ENCODE results near the gene PTGDS. TPM values are rescaled to one million over a fixed set of nuclear protein-coding genes. Genes with fewer than 3 reads are reported as not detected.

Gene PTGDS
- total RNA-seq, 1 donor from 2014 or later, result 0.26 TPM

DNA sequence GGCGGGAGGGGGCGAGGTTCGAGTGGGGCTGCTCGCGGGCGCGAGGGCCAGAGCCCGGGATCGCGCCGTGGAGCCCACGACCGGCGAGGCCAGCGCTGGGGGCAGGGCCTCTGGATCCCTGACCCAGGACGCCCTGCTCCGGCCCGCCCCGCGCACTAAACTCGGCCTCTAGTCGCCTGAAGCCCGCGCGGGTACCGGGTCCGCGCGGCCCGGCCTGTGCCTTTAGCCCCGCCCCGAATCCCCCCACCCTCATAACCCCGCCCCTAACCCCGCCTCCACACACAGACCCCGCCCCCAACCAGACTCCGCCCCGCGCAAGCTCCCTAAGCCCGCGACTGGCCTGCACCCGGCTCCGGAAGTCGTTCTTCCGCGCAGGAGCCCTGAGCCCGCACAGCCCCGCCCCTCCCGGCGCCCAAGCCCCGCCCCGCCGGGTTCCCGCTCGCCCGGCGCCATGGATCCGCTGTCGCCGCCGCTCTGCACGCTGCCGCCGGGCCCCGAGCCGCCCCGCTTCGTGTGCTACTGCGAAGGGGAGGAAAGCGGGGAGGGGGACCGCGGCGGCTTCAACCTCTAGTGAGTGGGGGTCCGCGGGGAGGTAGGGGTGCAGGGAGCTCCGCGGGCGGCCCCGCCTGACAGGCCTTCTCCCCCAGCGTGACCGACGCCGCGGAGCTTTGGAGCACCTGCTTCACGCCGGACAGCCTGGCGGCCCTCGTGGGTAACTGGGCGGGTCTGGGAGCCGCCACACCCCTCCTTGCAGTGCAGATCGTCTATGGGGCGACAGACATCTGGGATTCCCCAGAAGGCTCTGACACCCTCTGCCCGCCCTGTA, 14.9 kb downstream of the PTGDS start, which contains the start of gene PAXX:
Gene PAXX, plus strand, starts transcription at position 430 of the 826 bp plus-strand sequence. Its CDS starts 22 bp downstream, at position 452.
- TF ChIP-seq, protein P1, sequence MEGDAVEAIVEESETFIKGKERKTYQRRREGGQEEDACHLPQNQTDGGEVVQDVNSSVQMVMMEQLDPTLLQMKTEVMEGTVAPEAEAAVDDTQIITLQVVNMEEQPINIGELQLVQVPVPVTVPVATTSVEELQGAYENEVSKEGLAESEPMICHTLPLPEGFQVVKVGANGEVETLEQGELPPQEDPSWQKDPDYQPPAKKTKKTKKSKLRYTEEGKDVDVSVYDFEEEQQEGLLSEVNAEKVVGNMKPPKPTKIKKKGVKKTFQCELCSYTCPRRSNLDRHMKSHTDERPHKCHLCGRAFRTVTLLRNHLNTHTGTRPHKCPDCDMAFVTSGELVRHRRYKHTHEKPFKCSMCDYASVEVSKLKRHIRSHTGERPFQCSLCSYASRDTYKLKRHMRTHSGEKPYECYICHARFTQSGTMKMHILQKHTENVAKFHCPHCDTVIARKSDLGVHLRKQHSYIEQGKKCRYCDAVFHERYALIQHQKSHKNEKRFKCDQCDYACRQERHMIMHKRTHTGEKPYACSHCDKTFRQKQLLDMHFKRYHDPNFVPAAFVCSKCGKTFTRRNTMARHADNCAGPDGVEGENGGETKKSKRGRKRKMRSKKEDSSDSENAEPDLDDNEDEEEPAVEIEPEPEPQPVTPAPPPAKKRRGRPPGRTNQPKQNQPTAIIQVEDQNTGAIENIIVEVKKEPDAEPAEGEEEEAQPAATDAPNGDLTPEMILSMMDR (IDR thresholded peaks at IDR 0.05; ENCODE audit: insufficient read depth, low read length, severe bottlenecking), result no peak
- H3K4me3 ChIP-seq (ENCODE audit: low read depth, low read length), result peak within 1 kb of the TSS; percentile 62
- H3K27me3 ChIP-seq (ENCODE audit: control insufficient read depth, insufficient read depth, low read length), result no peaks in the 10 kb centered on the region
- peaks cover 2% of the 10 kb centered on the region for H3K36me3 ChIP-seq (ENCODE audit: control insufficient read depth, insufficient read depth, low read length)
- FAIRE-seq (no peak), DNase-seq (ENCODE audit: low read depth) (peak; percentile 66)

DNA sequence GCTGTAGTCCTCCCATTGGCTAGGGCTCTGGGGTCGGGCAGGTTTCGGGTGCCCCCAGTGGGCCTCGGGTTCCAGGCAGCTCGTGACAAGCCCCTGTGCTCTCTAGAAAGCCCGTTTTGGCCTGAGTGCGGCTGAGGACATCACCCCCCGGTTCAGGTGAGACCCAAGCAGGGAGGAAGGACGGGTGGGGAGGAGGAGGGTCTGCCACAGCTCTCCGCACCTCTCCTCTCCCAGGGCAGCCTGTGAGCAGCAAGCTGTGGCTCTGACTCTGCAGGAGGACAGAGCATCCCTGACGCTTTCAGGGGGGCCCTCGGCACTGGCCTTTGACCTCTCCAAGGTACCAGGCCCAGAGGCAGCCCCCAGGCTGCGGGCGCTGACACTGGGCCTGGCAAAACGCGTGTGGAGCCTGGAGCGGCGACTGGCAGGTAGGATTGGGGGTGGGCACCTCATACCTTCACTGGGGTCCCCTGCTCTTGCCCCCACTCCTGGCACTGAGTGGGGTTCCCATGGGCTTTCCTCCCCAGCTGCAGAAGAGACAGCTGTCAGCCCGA, 15.6 kb downstream of the PTGDS start:
- no peak for FAIRE-seq
- TF ChIP-seq, protein P1 (IDR thresholded peaks at IDR 0.05; ENCODE audit: insufficient read depth, low read length, severe bottlenecking), result no peak
- H3K27me3 ChIP-seq (ENCODE audit: control insufficient read depth, insufficient read depth, low read length), result no peaks in the 10 kb centered on the region

DNA sequence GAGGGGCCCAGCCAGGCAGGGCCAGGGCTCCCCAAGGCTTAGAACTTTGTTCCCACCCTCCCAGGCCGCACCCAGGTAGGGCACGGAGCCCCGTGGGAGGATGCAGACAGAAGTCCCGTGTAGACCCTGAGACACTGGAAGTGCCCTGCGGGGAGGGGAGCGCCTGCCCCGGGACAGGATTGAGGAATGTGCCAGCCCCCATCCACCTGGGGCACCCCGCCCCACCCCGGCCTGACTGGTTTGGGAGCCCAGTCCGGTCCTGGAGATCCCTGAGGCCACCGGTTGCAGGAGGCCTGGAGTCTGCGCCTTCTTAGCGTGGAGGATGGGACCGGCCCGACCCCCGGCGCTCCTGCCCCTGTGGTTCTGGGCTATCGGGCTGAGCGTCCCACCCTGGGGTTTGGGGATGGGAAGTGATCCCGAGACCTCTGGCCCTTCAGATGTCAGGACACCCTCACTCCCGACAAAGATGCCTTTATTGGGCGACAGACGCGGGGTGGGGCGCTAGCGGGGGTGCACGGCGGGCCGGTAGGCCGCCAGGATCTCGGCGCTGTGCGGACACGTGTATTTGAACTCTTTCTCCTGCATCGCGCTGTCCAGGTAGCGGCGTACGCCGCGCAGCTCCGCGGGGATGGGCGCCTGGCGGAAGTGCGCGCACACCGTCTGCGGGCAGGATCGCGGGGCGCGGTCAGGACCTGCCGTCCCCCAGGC, 17.0 kb downstream of the PTGDS start:
- FAIRE-seq (no peak), DNase-seq (ENCODE audit: low read depth) (no peak)
- TF ChIP-seq, protein P1 (IDR thresholded peaks at IDR 0.05; ENCODE audit: insufficient read depth, low read length, severe bottlenecking), result no peak
- no peak overlapping the region for H3K4me3 ChIP-seq (ENCODE audit: low read depth, low read length)
- peaks cover 2% of the 10 kb centered on the region for H3K36me3 ChIP-seq (ENCODE audit: control insufficient read depth, insufficient read depth, low read length)
- no peaks in the 10 kb centered on the region for H3K27me3 ChIP-seq (ENCODE audit: control insufficient read depth, insufficient read depth, low read length)

More for the DNA sequence above, 15.6 kb downstream of the PTGDS start:
- Histone ChIP-seq H3K36me3 (ENCODE audit: control insufficient read depth, insufficient read depth, low read length) (peaks cover 2% of the 10 kb centered on the region), H3K4me3 (ENCODE audit: low read depth, low read length) (peak overlapping the region; percentile 62)
- DNase-seq (ENCODE audit: low read depth), result no peak

DNA sequence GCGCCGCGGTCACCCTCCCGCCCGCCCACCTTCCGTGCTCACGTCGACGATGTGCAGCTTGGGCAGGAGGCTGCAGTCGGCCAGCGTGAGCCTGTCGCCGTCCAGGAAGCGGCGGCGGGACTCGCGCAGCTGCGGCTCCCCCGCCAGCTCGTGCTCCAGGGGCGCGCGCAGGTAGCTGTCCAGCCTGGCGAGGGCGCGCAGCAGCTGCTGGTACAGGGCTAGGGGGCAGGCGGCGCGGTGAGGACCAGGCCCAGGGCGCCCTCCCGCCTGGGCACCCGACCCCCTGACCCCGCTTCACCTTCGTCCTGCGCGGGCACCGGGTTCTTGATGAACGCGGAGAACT, 17.6 kb downstream of the PTGDS start:
- H3K4me3 ChIP-seq (ENCODE audit: low read depth, low read length), result no peak overlapping the region
- TF ChIP-seq, protein P1 (IDR thresholded peaks at IDR 0.05; ENCODE audit: insufficient read depth, low read length, severe bottlenecking), result no peak
- no peak for FAIRE-seq

DNA sequence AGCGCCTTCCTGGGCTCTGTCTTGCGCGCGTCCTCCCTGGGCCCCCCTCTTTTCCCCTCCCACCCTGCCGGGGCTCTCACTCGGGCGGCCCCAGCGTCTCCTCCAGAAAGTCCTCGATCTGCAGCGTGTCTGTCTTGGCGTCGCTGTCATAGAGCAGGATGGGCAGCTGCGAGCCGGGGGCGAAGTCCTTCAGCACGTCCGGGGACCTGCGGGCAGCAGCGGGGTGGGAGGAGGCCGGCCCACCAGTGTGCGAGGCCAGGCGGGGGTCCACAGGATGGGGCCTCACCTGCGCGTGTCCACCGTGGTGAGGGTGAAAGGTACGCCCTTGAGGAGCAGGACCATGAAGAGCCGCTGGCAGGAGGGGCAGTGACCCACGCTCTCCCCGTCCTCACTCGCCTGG, 18.1 kb downstream of the PTGDS start:
- no peak for FAIRE-seq
- TF ChIP-seq, protein P1 (IDR thresholded peaks at IDR 0.05; ENCODE audit: insufficient read depth, low read length, severe bottlenecking), result no peak
- no peak for DNase-seq (ENCODE audit: low read depth)
- Histone ChIP-seq H3K36me3 (ENCODE audit: control insufficient read depth, insufficient read depth, low read length) (peaks cover 2% of the 10 kb centered on the region), H3K4me3 (ENCODE audit: low read depth, low read length) (no peak overlapping the region), H3K27me3 (ENCODE audit: control insufficient read depth, insufficient read depth, low read length) (no peaks in the 10 kb centered on the region)

More for the DNA sequence above, 17.6 kb downstream of the PTGDS start:
- H3K36me3 ChIP-seq (ENCODE audit: control insufficient read depth, insufficient read depth, low read length), result peaks cover 2% of the 10 kb centered on the region
- no peaks in the 10 kb centered on the region for H3K27me3 ChIP-seq (ENCODE audit: control insufficient read depth, insufficient read depth, low read length)
- DNase-seq (ENCODE audit: low read depth), result no peak
